Heart left ventricle (tissue), 13 donors: ENCODE measurements around the gene GABRQ.

Experiments
- CTCF ChIP-seq, 12 donors: fragments of 200-600 bp; sonication (generic) in 4 of 12; IDR thresholded peaks; one replicate each; pipeline versions ENCODE4 v1.5.0 to v1.8.0; 2018 to 2022; ENCODE audit warnings: antibody characterized with exemption in 12 of 12, mild to moderate bottlenecking in 5 of 12
- POLR2A ChIP-seq, 2 donors: fragments of 450-650 bp; IDR thresholded peaks; one replicate each; pipeline ENCODE4 v1.6.1; 2017; ENCODE audit warnings: antibody characterized with exemption in 2 of 2, mild to moderate bottlenecking in 2 of 2, moderate library complexity in 2 of 2
- donor health status: ischemic (EF 13 %, LVEDD 7.1; RV severe dilation, severe dysfunction).
- donor health status: DM: no; HTN: yes; CAD: no.
- donor health status: DM: no; HTN: no; CAD: no.
- donor health status: ischemic (EF 25% LVEDD 6.9; RV normal size, moderate dysfunction).
- donor health status: ischemic (EF 25% LVEDD 5.7; RV mildly dilated, moderate dysfunction).
- donor health status: ischemic (EF 35%, LVEDD 5.7; RV mildly dilated, moderate dysfunction).
- donor health status: nonischemic (EF 11% LVEDD 7.7; RV severe dilation, severe dysfunction).
- donor health status: DM: yes; HTN: yes; CAD: no.
- donor health status: PGD.
- donor health status: ischemic (EF 29% LVEDD 5.4; RV normal size, mild dysfunction).
- donor health status: nonischemic (EF 23%, LVEDD 6.1; RV moderate dilation, normal function).

DNA sequence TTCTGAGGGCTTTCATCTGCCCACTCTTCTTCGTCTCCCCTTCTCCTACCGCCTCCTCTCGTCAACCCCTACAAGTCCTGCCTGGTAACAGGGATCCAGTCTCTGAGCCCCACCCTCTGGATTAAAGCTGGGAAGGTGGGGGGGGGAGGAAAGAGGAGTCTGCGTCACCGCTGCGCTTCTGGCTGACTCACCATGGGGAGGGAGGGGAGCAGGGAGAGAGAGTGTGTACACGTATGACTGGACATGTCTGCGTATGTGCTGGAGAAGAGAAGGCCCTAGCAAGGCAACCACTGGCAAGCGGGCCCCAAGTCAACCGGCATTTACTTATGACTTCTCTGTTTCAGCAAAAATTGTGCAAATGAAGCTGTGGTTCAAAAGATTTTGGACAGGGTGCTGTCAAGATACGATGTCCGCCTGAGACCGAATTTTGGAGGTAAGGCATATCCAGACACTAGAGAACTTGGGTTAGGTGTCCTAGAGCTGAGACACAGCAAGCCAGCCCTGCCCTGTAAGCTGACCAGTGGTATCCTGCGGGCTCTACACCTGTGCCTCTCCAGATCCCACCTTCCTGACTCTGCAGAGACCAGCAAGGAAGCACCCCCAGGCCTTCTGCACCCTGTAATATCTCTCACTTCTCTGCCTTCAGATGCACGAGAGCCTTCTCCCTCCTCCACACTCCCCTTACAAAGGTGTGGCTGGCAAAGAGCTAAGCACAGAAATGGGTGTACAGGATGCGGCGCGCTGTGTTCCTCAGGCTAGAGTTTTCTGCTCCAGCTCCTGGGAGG, 2.5 kb downstream of the GABRQ start:
- TF ChIP-seq CTCF (IDR thresholded peaks at IDR 0.05) (no peak), POLR2A (IDR thresholded peaks at IDR 0.05) (no peak)
